ENCODE results near the gene KCNK16. TPM values are rescaled to one million over a fixed set of nuclear protein-coding genes. Genes with fewer than 3 reads are reported as not detected.

The KCNK16 gene
- total and polyA plus RNA-seq, 3 donors from 2014 or later: not detected

GRCh38 chr6:39319621-39320362, 2.7 kb downstream of the KCNK16 start:
- no peak for TF ChIP-seq CTCF (IDR thresholded peaks at IDR 0.05)
- no peak for TF ChIP-seq POLR2A (IDR thresholded peaks at IDR 0.05)
- H3K9me3 ChIP-seq: no peaks in the 10 kb centered on the region
- no peak overlapping the region for H3K4me3 ChIP-seq
- no peaks in the 10 kb centered on the region for H3K36me3 ChIP-seq (ENCODE audit: low read depth, missing control alignments)
- no peak for DNase-seq
- intact Hi-C loops (cut with DNase I; ENCODE audit: low total_unique reads): no loop called here
- no peak overlapping the region for H3K27ac ChIP-seq
- WGBS, 2 donors: 76 to 85% methylated on average over 12 to 13 of the region's 13 CpGs
- H3K27me3 ChIP-seq: no peaks in the 10 kb centered on the region
- H3K4me1 ChIP-seq: no peaks in the 10 kb centered on the region

GRCh38 chr6:39317256-39317655, 5.2 kb downstream of the KCNK16 start:
- Histone ChIP-seq H3K27me3 (no peaks in the 10 kb centered on the region), H3K4me1 (peaks cover 9% of the 10 kb centered on the region), H3K9me3 (no peaks in the 10 kb centered on the region), H3K36me3 (ENCODE audit: low read depth, missing control alignments) (no peaks in the 10 kb centered on the region), H3K4me3 (no peak overlapping the region), H3K27ac (no peak overlapping the region)
- intact Hi-C loops (cut with DNase I; ENCODE audit: low total_unique reads): no loop called here
- WGBS, 2 donors: 80% methylated on average over 2 to 3 of the region's 3 CpGs
- DNase-seq: no peak
- TF ChIP-seq CTCF (IDR thresholded peaks at IDR 0.05): no peak
- no peak for TF ChIP-seq POLR2A (IDR thresholded peaks at IDR 0.05)

DNA sequence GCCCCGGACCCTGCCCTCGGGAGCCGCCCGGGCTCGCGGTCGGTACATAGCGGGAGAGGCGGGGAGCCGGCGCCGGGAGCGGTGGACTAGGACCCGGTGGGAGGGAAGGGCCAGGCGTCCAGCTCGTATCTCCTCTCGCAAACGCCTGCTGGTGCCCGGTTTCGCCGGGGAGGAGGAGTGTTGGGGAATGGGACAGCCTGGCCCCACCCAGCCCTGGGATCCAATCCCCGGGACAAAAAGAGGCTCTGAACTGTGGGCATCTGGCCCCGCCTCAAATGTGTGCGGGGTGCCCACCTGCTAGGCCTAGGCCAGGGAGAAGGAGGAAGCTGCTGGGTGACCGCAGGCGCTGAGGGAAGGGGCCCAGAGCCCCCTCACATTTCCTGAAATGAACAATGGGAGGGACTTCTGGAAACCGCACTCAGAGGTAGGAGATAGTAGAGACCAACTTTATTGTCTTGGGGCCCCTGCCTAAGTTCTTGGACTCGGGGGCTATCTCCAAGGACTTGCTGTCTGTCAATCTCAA, 8.2 kb downstream of the KCNK16 start, which contains the start of gene KCNK17:
Gene KCNK17, minus strand, starts transcription at position 147 of the 523 bp plus-strand sequence. Its CDS starts 99 bp downstream, at position 48.
- Histone ChIP-seq H3K36me3 (ENCODE audit: low read depth, missing control alignments) (no peaks in the 10 kb centered on the region), H3K27me3 (no peaks in the 10 kb centered on the region), H3K4me1 (peaks cover 9% of the 10 kb centered on the region), H3K4me3 (peak within 1 kb of the TSS; percentile 39 to 57), H3K9me3 (no peaks in the 10 kb centered on the region), H3K27ac (no peak within 1 kb of the TSS)
- TF ChIP-seq CTCF (IDR thresholded peaks at IDR 0.05) (no peak), POLR2A (IDR thresholded peaks at IDR 0.05) (no peak)
- intact Hi-C loops (cut with DNase I; ENCODE audit: low total_unique reads): no loop called here
- WGBS, 2 donors: 11 to 27% methylated on average over 10 to 28 of the region's 28 CpGs
- no peak for DNase-seq

DNA sequence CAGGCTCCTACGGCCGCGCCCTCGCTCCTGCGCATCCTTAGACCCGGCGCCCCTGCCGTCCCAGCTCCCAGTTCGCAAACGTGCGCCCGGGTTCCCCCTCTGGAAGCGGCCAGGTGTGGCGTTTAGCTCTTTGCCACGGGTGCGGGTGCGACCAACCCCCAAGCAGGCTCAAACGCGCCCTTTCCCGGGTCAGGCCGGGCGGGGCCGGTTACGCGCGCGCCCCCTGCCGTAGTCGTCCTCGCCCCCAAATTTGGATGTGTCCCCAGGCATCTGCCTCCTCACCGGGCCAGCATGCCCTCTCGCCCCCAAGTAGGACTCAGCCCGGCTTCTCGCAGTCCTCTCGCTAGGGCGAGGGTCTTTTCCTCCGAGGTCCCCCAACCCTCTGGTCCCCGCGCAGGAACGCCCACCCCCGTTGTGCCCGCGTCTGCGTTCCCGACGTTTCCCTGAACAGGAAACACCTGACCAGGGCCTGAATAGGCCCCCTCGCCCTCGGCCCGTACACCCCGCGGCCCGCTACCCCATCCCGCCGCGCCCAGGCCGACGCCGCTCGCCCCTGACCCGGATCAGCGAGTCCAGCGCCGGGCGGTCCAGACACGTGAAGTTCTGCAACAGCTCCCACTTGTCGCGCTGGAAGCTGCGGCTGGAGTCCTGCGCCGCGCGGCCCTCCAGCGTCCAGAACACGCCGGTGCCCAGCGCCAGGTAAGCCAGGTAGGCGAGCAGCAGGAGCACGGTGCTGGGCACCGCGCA, 8.8 kb downstream of the KCNK16 start:
- intact Hi-C loops (cut with DNase I; ENCODE audit: low total_unique reads): no loop called here
- H3K27me3 ChIP-seq: no peaks in the 10 kb centered on the region
- no peaks in the 10 kb centered on the region for H3K36me3 ChIP-seq (ENCODE audit: low read depth, missing control alignments)
- H3K9me3 ChIP-seq: no peaks in the 10 kb centered on the region
- peaks cover 9% of the 10 kb centered on the region for H3K4me1 ChIP-seq
- peak overlapping the region; percentile 39 to 57 for H3K4me3 ChIP-seq
- DNase-seq: no peak
- WGBS, 2 donors: 1 to 3% methylated on average over 28 to 79 of the region's 80 CpGs
- H3K27ac ChIP-seq: no peak overlapping the region
- TF ChIP-seq CTCF (IDR thresholded peaks at IDR 0.05) (no peak), POLR2A (IDR thresholded peaks at IDR 0.05) (no peak)

Measured in testis (tissue), 3 donors.